ENCODE data around the gene PIEZO2. TPM values are rescaled to one million over a fixed set of nuclear protein-coding genes. Genes with fewer than 3 reads are reported as not detected.
"Not testable (repeated sequence)": the region's sequence is repeated elsewhere in the genome, so short reads cannot be mapped to it uniquely, and the experiment has no call there.

Gene PIEZO2
- total and polyA plus RNA-seq, 4 donors: 2.6 to 233 (median 18.8) TPM

GRCh38 chr18:10637858-10638538 is 511.4 kb downstream of the PIEZO2 start:
- not testable (repeated sequence) for H3K4me1 ChIP-seq (ENCODE audit: control insufficient read depth in 5 of 5, insufficient read depth in 5 of 5, low read length in 5 of 5); H3K27me3 ChIP-seq (ENCODE audit: control insufficient read depth in 3 of 3, insufficient read depth in 3 of 3, low read length in 2 of 3); H3K4me3 ChIP-seq; H3K9me3 ChIP-seq (ENCODE audit: control insufficient read depth in 4 of 4, insufficient read depth in 3 of 4, low read length in 3 of 4); H3K9ac ChIP-seq (ENCODE audit: insufficient read depth in 1 of 2, low read length in 2 of 2); H3K27ac ChIP-seq (ENCODE audit: low read depth in 1 of 2, low read length in 1 of 2); ATAC-seq (ENCODE audit: insufficient read depth, low FRiP score); H3K36me3 ChIP-seq (ENCODE audit: control insufficient read depth in 4 of 4, insufficient read depth in 4 of 4, low read length in 4 of 4); DNase-seq
- 76 to 83% methylated on average over 7 to 9 of the region's 11 CpGs for WGBS, 2 donors

DNA sequence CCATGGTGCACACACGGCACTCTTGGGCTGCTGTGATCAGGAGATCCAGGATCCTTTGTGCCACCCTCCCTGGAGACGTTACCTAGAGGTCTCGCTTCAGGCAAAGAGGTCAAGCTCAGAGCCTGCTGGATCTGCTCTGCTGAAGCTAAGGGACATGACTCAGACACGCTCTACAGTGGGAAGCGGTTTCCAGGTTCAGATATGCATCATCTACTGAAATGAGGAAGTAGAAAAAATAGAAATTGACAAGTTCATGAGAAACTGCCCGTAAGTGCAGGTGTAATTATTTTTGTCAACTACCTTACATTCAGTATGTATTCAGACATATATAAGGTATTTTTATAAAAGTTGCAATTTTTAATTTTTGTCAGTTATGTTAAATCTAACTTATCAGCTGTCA is 520.3 kb downstream of the PIEZO2 start:
- DNase-seq; H3K36me3 ChIP-seq (ENCODE audit: control insufficient read depth in 4 of 4, insufficient read depth in 4 of 4, low read length in 4 of 4); H3K4me1 ChIP-seq (ENCODE audit: control insufficient read depth in 5 of 5, insufficient read depth in 5 of 5, low read length in 5 of 5); H3K27me3 ChIP-seq (ENCODE audit: control insufficient read depth in 3 of 3, insufficient read depth in 3 of 3, low read length in 2 of 3); H3K4me3 ChIP-seq; H3K9me3 ChIP-seq (ENCODE audit: control insufficient read depth in 4 of 4, insufficient read depth in 3 of 4, low read length in 3 of 4); ATAC-seq (ENCODE audit: insufficient read depth, low FRiP score); H3K27ac ChIP-seq (ENCODE audit: low read depth in 1 of 2, low read length in 1 of 2); H3K9ac ChIP-seq (ENCODE audit: insufficient read depth in 1 of 2, low read length in 2 of 2): not testable (repeated sequence)
- 22 to 59% methylated on average over 5 to 6 of the region's 6 CpGs for WGBS, 2 donors

DNA sequence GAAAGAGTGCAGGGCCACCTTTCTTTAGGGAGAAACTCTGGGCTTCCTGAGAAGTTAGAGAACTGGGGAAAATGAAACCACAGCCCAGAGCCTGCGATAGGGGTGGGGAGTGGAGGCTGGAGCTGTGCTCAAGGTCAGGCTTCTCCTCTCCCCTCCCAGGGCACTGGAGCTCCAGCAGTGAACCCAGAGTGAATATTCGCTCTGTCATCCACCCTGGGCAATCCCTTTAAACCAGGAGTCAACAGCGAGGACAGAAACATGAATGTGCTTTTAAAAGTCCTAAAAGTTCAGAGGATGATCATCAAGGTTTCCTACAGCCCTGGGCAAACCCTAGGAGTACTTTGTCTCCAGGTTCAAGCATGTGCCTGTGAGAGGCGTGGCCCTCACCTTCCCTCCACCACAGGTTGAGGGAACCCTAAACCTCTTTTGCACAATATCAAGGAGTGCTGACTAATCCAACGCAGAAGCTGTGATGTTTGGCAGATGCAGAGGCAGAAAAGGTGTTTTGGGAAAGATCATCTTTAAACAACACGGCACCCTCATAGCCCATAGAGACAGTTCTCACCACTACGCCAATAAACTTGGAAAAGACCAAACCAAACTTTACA is 522.7 kb downstream of the PIEZO2 start:
- H3K36me3 ChIP-seq (ENCODE audit: control insufficient read depth in 4 of 4, insufficient read depth in 4 of 4, low read length in 4 of 4); H3K9ac ChIP-seq (ENCODE audit: insufficient read depth in 1 of 2, low read length in 2 of 2); H3K4me3 ChIP-seq; H3K27ac ChIP-seq (ENCODE audit: low read depth in 1 of 2, low read length in 1 of 2); H3K27me3 ChIP-seq (ENCODE audit: control insufficient read depth in 3 of 3, insufficient read depth in 3 of 3, low read length in 2 of 3); H3K4me1 ChIP-seq (ENCODE audit: control insufficient read depth in 5 of 5, insufficient read depth in 5 of 5, low read length in 5 of 5); DNase-seq; ATAC-seq (ENCODE audit: insufficient read depth, low FRiP score); H3K9me3 ChIP-seq (ENCODE audit: control insufficient read depth in 4 of 4, insufficient read depth in 3 of 4, low read length in 3 of 4): not testable (repeated sequence)
- WGBS, 2 donors: 76 to 86% methylated on average over 6 of the region's 7 CpGs

DNA sequence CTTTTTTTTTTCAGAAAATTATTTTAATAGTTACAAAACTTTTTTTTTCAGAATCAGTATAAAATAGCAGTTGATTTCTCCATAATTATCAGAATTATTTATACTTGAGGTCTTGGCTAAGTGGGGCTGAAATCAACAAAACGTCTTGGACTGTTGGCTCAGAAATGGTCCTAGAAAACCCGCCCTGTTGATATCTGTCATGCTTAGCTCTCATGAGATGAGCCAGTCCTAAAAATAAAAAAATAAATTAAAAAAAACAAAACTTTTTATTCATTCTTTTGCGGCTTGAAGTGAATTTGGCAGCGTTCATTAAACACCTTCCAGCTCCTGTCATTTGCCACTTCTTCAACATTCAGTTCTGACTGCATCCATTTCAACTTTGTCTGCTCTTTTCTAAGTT is 525.8 kb downstream of the PIEZO2 start:
- H3K4me3 ChIP-seq; ATAC-seq (ENCODE audit: insufficient read depth, low FRiP score); H3K9ac ChIP-seq (ENCODE audit: insufficient read depth in 1 of 2, low read length in 2 of 2); H3K9me3 ChIP-seq (ENCODE audit: control insufficient read depth in 4 of 4, insufficient read depth in 3 of 4, low read length in 3 of 4); H3K4me1 ChIP-seq (ENCODE audit: control insufficient read depth in 5 of 5, insufficient read depth in 5 of 5, low read length in 5 of 5); H3K27ac ChIP-seq (ENCODE audit: low read depth in 1 of 2, low read length in 1 of 2); H3K36me3 ChIP-seq (ENCODE audit: control insufficient read depth in 4 of 4, insufficient read depth in 4 of 4, low read length in 4 of 4); H3K27me3 ChIP-seq (ENCODE audit: control insufficient read depth in 3 of 3, insufficient read depth in 3 of 3, low read length in 2 of 3): not testable (repeated sequence)
- peak in 2 of 3 donors; percentile 55 to 72 for DNase-seq
- 74 to 88% methylated on average over 4 of the region's 4 CpGs for WGBS, 2 donors

DNA sequence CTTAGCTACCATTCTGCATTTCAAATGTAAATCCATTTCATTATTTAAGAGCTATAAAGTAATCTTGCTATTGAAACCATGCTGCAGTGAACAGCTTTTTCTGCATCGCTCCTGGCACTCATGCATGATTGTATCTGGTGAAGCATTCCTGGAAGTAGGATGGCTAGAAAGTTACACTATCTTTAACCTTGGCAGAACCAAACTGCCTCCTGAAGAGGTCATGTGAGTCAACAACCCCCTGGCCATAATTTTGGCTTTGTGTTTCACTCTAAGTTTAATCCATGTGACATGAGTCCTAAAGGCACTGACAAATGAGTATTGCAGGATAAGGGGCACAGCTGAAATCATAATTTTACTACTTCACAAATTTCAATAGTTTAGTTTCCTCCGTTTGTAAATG is 526.4 kb downstream of the PIEZO2 start:
- not testable (repeated sequence) for H3K27ac ChIP-seq (ENCODE audit: low read depth in 1 of 2, low read length in 1 of 2); H3K4me1 ChIP-seq (ENCODE audit: control insufficient read depth in 5 of 5, insufficient read depth in 5 of 5, low read length in 5 of 5); H3K4me3 ChIP-seq; ATAC-seq (ENCODE audit: insufficient read depth, low FRiP score); H3K9me3 ChIP-seq (ENCODE audit: control insufficient read depth in 4 of 4, insufficient read depth in 3 of 4, low read length in 3 of 4); H3K27me3 ChIP-seq (ENCODE audit: control insufficient read depth in 3 of 3, insufficient read depth in 3 of 3, low read length in 2 of 3); DNase-seq; H3K9ac ChIP-seq (ENCODE audit: insufficient read depth in 1 of 2, low read length in 2 of 2); H3K36me3 ChIP-seq (ENCODE audit: control insufficient read depth in 4 of 4, insufficient read depth in 4 of 4, low read length in 4 of 4)
- 60 to 71% methylated on average over 1 of the region's 2 CpGs for WGBS, 2 donors

- H3K4me3 ChIP-seq; H3K27me3 ChIP-seq (ENCODE audit: control insufficient read depth in 3 of 3, insufficient read depth in 3 of 3, low read length in 2 of 3); H3K27ac ChIP-seq (ENCODE audit: low read depth in 1 of 2, low read length in 1 of 2); H3K9ac ChIP-seq (ENCODE audit: insufficient read depth in 1 of 2, low read length in 2 of 2); H3K36me3 ChIP-seq (ENCODE audit: control insufficient read depth in 4 of 4, insufficient read depth in 4 of 4, low read length in 4 of 4); H3K4me1 ChIP-seq (ENCODE audit: control insufficient read depth in 5 of 5, insufficient read depth in 5 of 5, low read length in 5 of 5); ATAC-seq (ENCODE audit: insufficient read depth, low FRiP score); H3K9me3 ChIP-seq (ENCODE audit: control insufficient read depth in 4 of 4, insufficient read depth in 3 of 4, low read length in 3 of 4): not testable (repeated sequence)
- peak in 2 of 3 donors; percentile 8 to 33 for DNase-seq
- 56 to 66% methylated on average over 2 of the region's 2 CpGs for WGBS, 2 donors
Observed at GRCh38 chr18:10620670-10621329, 528.6 kb downstream of the PIEZO2 start.

Small RNA genes within 50 kb of the gene (small RNA-seq; reads per million reads assigned to genes)
- gene AP001180.3 (ENCODE audit: low replicate concordance) (not detected), gene AP001180.5 (ENCODE audit: low replicate concordance) (not detected), gene MIR6788 (ENCODE audit: low replicate concordance) (0.17 reads per million)
